HG03558 (cell line): Measurements from ENCODE around the gene TRMT44.
A peak's percentile ranks its signal among the peaks of the same experiment; 100 is the strongest.

Experiments used
- ATAC-seq: cut with Tn5 transposase; IDR thresholded peaks from one replicate; pipeline ENCODE4 v1.9.1; 2021; ENCODE audit warnings: moderate number of reproducible peaks; ENCODE audit not compliant: unreplicated experiment; ENCODE audit errors: extremely low read depth

The TRMT44 gene

GRCh38 chr4:8428288-8429097 lies 12.1 kb upstream of the TRMT44 start:
- ATAC-seq: peak; percentile 68

GRCh38 chr4:8431553-8431952 lies 9.0 kb upstream of the TRMT44 start:
- no peak for ATAC-seq

- no peak for ATAC-seq
Observed at GRCh38 chr4:8433136-8433535, 7.4 kb upstream of the TRMT44 start.

- ATAC-seq: no peak
Observed at GRCh38 chr4:8434251-8435073, 6.1 kb upstream of the TRMT44 start.

GRCh38 chr4:8435656-8436121 lies 4.9 kb upstream of the TRMT44 start:
- peak; percentile 32 for ATAC-seq

- no peak for ATAC-seq
Observed at GRCh38 chr4:8437281-8437680, 3.3 kb upstream of the TRMT44 start.

GRCh38 chr4:8438743-8439142 lies 1.8 kb upstream of the TRMT44 start:
- ATAC-seq: no peak

GRCh38 chr4:8439168-8439567 lies 1.4 kb upstream of the TRMT44 start:
- no peak for ATAC-seq

GRCh38 chr4:8439914-8440491 lies 574 bp upstream of the TRMT44 start:
- no peak for ATAC-seq

GRCh38 chr4:8441499-8442091 lies 1.0 kb downstream of the TRMT44 start:
- no peak for ATAC-seq

GRCh38 chr4:8442596-8443358 lies 2.2 kb downstream of the TRMT44 start:
- ATAC-seq: no peak

- no peak for ATAC-seq
Observed at GRCh38 chr4:8443801-8444200, 3.2 kb downstream of the TRMT44 start.

- no peak for ATAC-seq
Observed at GRCh38 chr4:8446122-8446521, 5.5 kb downstream of the TRMT44 start.

GRCh38 chr4:8451440-8452182 lies 11.0 kb downstream of the TRMT44 start:
- ATAC-seq: no peak

- no peak for ATAC-seq
Observed at GRCh38 chr4:8453957-8454356, 13.4 kb downstream of the TRMT44 start.

GRCh38 chr4:8457646-8458252 lies 17.2 kb downstream of the TRMT44 start:
- ATAC-seq: no peak

- no peak for ATAC-seq
Observed at GRCh38 chr4:8459867-8460445, 19.4 kb downstream of the TRMT44 start.

GRCh38 chr4:8461086-8461485 lies 20.5 kb downstream of the TRMT44 start:
- ATAC-seq: no peak
